ENCODE results near the gene ZDBF2. TPM values are rescaled to one million over a fixed set of nuclear protein-coding genes. Genes with fewer than 3 reads are reported as not detected.
A peak's percentile ranks its signal among the peaks of the same experiment; 100 is the strongest.
"Not testable (repeated sequence)": the region's sequence is repeated elsewhere in the genome, so short reads cannot be mapped to it uniquely, and the experiment has no call there.

The ZDBF2 gene
- total RNA-seq, 1 donor from 2014 or later: 40.9 TPM

GRCh38 chr2:206256706-206257205, 17.7 kb upstream of the ZDBF2 start:
- peaks cover 5% of the 10 kb centered on the region for H3K27me3 Mint-ChIP-seq (ENCODE audit: low read depth, unreplicated experiment)
- peaks cover 70% of the 10 kb centered on the region for H3K27me3 ChIP-seq (ENCODE audit: insufficient read depth, low read length)
- peaks cover 6% of the 10 kb centered on the region for H3K9me3 ChIP-seq (ENCODE audit: insufficient read depth, low read depth, low read length)
- peaks cover 5% of the 10 kb centered on the region for H3K9me3 Mint-ChIP-seq (ENCODE audit: unreplicated experiment)
- H3K4me2 ChIP-seq (ENCODE audit: low read length): no peak overlapping the region
- H2AFZ ChIP-seq (ENCODE audit: low read depth, low read length): no peak overlapping the region
- H3K4me1 ChIP-seq (ENCODE audit: insufficient read depth, low read length): no peaks in the 10 kb centered on the region
- peak; percentile 41 for TF ChIP-seq EZH2 (IDR thresholded peaks at IDR 0.05; ENCODE audit: insufficient read depth, low read length)
- TF ChIP-seq CTCF (IDR thresholded peaks at IDR 0.05; ENCODE audit: insufficient read depth, low read depth, low read length): no peak
- H3K36me3 Mint-ChIP-seq (ENCODE audit: low read depth, unreplicated experiment): no peaks in the 10 kb centered on the region
- H3K79me2 ChIP-seq (ENCODE audit: insufficient read depth, low read length): no peaks in the 10 kb centered on the region
- no peak overlapping the region for H3K27ac Mint-ChIP-seq (ENCODE audit: unreplicated experiment)
- FAIRE-seq (no peak), DNase-seq (ENCODE audit: low read depth) (no peak)
- no peak overlapping the region for H3K9ac ChIP-seq (ENCODE audit: low read length)
- H3K4me3 ChIP-seq (ENCODE audit: insufficient read depth, low read depth, low read length): no peak overlapping the region
- H3K27ac ChIP-seq (ENCODE audit: low read depth, low read length): no peak overlapping the region
- no peaks in the 10 kb centered on the region for H4K20me1 ChIP-seq (ENCODE audit: insufficient read depth, low read length)
- no peaks in the 10 kb centered on the region for H3K4me1 Mint-ChIP-seq (ENCODE audit: low read depth, unreplicated experiment)
- no peaks in the 10 kb centered on the region for H3K36me3 ChIP-seq (ENCODE audit: insufficient read depth, low read length)
- no peak overlapping the region for H3K4me3 Mint-ChIP-seq (ENCODE audit: unreplicated experiment)

GRCh38 chr2:206257350-206257749, 17.1 kb upstream of the ZDBF2 start:
- no peaks in the 10 kb centered on the region for H4K20me1 ChIP-seq (ENCODE audit: insufficient read depth, low read length)
- H2AFZ ChIP-seq (ENCODE audit: low read depth, low read length): no peak overlapping the region
- no peak for FAIRE-seq
- H3K36me3 Mint-ChIP-seq (ENCODE audit: low read depth, unreplicated experiment): no peaks in the 10 kb centered on the region
- H3K4me1 ChIP-seq (ENCODE audit: insufficient read depth, low read length): no peaks in the 10 kb centered on the region
- peaks cover 6% of the 10 kb centered on the region for H3K9me3 ChIP-seq (ENCODE audit: insufficient read depth, low read depth, low read length)
- H3K9ac ChIP-seq (ENCODE audit: low read length): no peak overlapping the region
- no peaks in the 10 kb centered on the region for H3K4me1 Mint-ChIP-seq (ENCODE audit: low read depth, unreplicated experiment)
- TF ChIP-seq EZH2 (IDR thresholded peaks at IDR 0.05; ENCODE audit: insufficient read depth, low read length): peak; percentile 51
- no peak for TF ChIP-seq CTCF (IDR thresholded peaks at IDR 0.05; ENCODE audit: insufficient read depth, low read depth, low read length)
- peaks cover 5% of the 10 kb centered on the region for H3K27me3 Mint-ChIP-seq (ENCODE audit: low read depth, unreplicated experiment)
- no peak overlapping the region for H3K4me2 ChIP-seq (ENCODE audit: low read length)
- H3K79me2 ChIP-seq (ENCODE audit: insufficient read depth, low read length): no peaks in the 10 kb centered on the region
- H3K36me3 ChIP-seq (ENCODE audit: insufficient read depth, low read length): no peaks in the 10 kb centered on the region
- H3K27me3 ChIP-seq (ENCODE audit: insufficient read depth, low read length): peaks cover 70% of the 10 kb centered on the region
- no peak overlapping the region for H3K27ac Mint-ChIP-seq (ENCODE audit: unreplicated experiment)
- peaks cover 4% of the 10 kb centered on the region for H3K9me3 Mint-ChIP-seq (ENCODE audit: unreplicated experiment)
- H3K27ac ChIP-seq (ENCODE audit: low read depth, low read length): no peak overlapping the region
- H3K4me3 ChIP-seq (ENCODE audit: insufficient read depth, low read depth, low read length): no peak overlapping the region
- no peak for DNase-seq (ENCODE audit: low read depth)
- H3K4me3 Mint-ChIP-seq (ENCODE audit: unreplicated experiment): no peak overlapping the region

- Histone ChIP-seq H3K4me1 (ENCODE audit: insufficient read depth, low read length) (no peaks in the 10 kb centered on the region), H3K79me2 (ENCODE audit: insufficient read depth, low read length) (no peaks in the 10 kb centered on the region), H3K27ac (ENCODE audit: low read depth, low read length) (no peak overlapping the region), H2AFZ (ENCODE audit: low read depth, low read length) (no peak overlapping the region), H3K4me2 (ENCODE audit: low read length) (no peak overlapping the region), H3K9me3 (ENCODE audit: insufficient read depth, low read depth, low read length) (peaks cover 6% of the 10 kb centered on the region), H3K4me3 (ENCODE audit: insufficient read depth, low read depth, low read length) (no peak overlapping the region), H3K27me3 (ENCODE audit: insufficient read depth, low read length) (peaks cover 71% of the 10 kb centered on the region), H3K36me3 (ENCODE audit: insufficient read depth, low read length) (no peaks in the 10 kb centered on the region), H3K9ac (ENCODE audit: low read length) (no peak overlapping the region), H4K20me1 (ENCODE audit: insufficient read depth, low read length) (no peaks in the 10 kb centered on the region)
- no peaks in the 10 kb centered on the region for H3K4me1 Mint-ChIP-seq (ENCODE audit: low read depth, unreplicated experiment)
- no peak overlapping the region for H3K27ac Mint-ChIP-seq (ENCODE audit: unreplicated experiment)
- no peak overlapping the region for H3K4me3 Mint-ChIP-seq (ENCODE audit: unreplicated experiment)
- TF ChIP-seq CTCF (IDR thresholded peaks at IDR 0.05; ENCODE audit: insufficient read depth, low read depth, low read length) (no peak), EZH2 (IDR thresholded peaks at IDR 0.05; ENCODE audit: insufficient read depth, low read length) (no peak)
- H3K36me3 Mint-ChIP-seq (ENCODE audit: low read depth, unreplicated experiment): no peaks in the 10 kb centered on the region
- FAIRE-seq: no peak
- peaks cover 4% of the 10 kb centered on the region for H3K27me3 Mint-ChIP-seq (ENCODE audit: low read depth, unreplicated experiment)
- H3K9me3 Mint-ChIP-seq (ENCODE audit: unreplicated experiment): peaks cover 2% of the 10 kb centered on the region
- no peak for DNase-seq (ENCODE audit: low read depth)
Measured at GRCh38 chr2:206257861-206258260, 16.6 kb upstream of the ZDBF2 start.

- H3K27ac ChIP-seq (ENCODE audit: low read depth, low read length); DNase-seq (ENCODE audit: low read depth); H3K4me1 ChIP-seq (ENCODE audit: insufficient read depth, low read length); H3K27ac Mint-ChIP-seq (ENCODE audit: unreplicated experiment); H3K36me3 Mint-ChIP-seq (ENCODE audit: low read depth, unreplicated experiment); H3K4me2 ChIP-seq (ENCODE audit: low read length); H3K36me3 ChIP-seq (ENCODE audit: insufficient read depth, low read length); H3K79me2 ChIP-seq (ENCODE audit: insufficient read depth, low read length); FAIRE-seq; H3K9ac ChIP-seq (ENCODE audit: low read length); H3K4me1 Mint-ChIP-seq (ENCODE audit: low read depth, unreplicated experiment); H3K27me3 Mint-ChIP-seq (ENCODE audit: low read depth, unreplicated experiment); H3K9me3 ChIP-seq (ENCODE audit: insufficient read depth, low read depth, low read length); H3K4me3 ChIP-seq (ENCODE audit: insufficient read depth, low read depth, low read length); H2AFZ ChIP-seq (ENCODE audit: low read depth, low read length); H4K20me1 ChIP-seq (ENCODE audit: insufficient read depth, low read length); H3K4me3 Mint-ChIP-seq (ENCODE audit: unreplicated experiment); H3K9me3 Mint-ChIP-seq (ENCODE audit: unreplicated experiment): not testable (repeated sequence)
- H3K27me3 ChIP-seq (ENCODE audit: insufficient read depth, low read length): peaks cover 71% of the 10 kb centered on the region
Measured at GRCh38 chr2:206258615-206259014, 15.8 kb upstream of the ZDBF2 start.

Measured in astrocyte (in vitro differentiated cells and primary cell).